HG02798 (cell line): ENCODE results near the gene APP.
"Not testable (repeated sequence)": the region's sequence is repeated elsewhere in the genome, so short reads cannot be mapped to it uniquely, and the experiment has no call there.

Experiments used
- ATAC-seq: cut with Tn5 transposase; IDR thresholded peaks from one replicate; pipeline ENCODE4 v1.9.1; 2021; ENCODE audit warnings: mild to moderate bottlenecking; ENCODE audit not compliant: unreplicated experiment, poor library complexity

The APP gene

GRCh38 chr21:26165331-26165730 lies 5.2 kb downstream of the APP start:
- no peak for ATAC-seq

GRCh38 chr21:26164311-26164710 lies 6.3 kb downstream of the APP start:
- ATAC-seq = no peak

- ATAC-seq = no peak
Observed at GRCh38 chr21:26162081-26162480, 8.5 kb downstream of the APP start.

- ATAC-seq = no peak
Observed at GRCh38 chr21:26159869-26160268, 10.7 kb downstream of the APP start.

GRCh38 chr21:26157801-26158200 lies 12.8 kb downstream of the APP start:
- ATAC-seq = no peak

- no peak for ATAC-seq
Observed at GRCh38 chr21:26154753-26155152, 15.8 kb downstream of the APP start.

GRCh38 chr21:26153758-26154157 lies 16.8 kb downstream of the APP start:
- ATAC-seq = no peak

- no peak for ATAC-seq
Observed at GRCh38 chr21:26148840-26149354, 21.7 kb downstream of the APP start.

- ATAC-seq = no peak
Observed at GRCh38 chr21:26148071-26148839, 22.3 kb downstream of the APP start.

- ATAC-seq = no peak
Observed at GRCh38 chr21:26147535-26147934, 23.0 kb downstream of the APP start.

- ATAC-seq = no peak
Observed at GRCh38 chr21:26146681-26147080, 23.9 kb downstream of the APP start.

GRCh38 chr21:26144031-26144430 lies 26.5 kb downstream of the APP start:
- ATAC-seq = no peak

- ATAC-seq = no peak
Observed at GRCh38 chr21:26142363-26142762, 28.2 kb downstream of the APP start.

- no peak for ATAC-seq
Observed at GRCh38 chr21:26140926-26141325, 29.6 kb downstream of the APP start.

- ATAC-seq = no peak
Observed at GRCh38 chr21:26140164-26140579, 30.4 kb downstream of the APP start.

GRCh38 chr21:26138615-26139257 lies 31.8 kb downstream of the APP start:
- ATAC-seq = no peak

- ATAC-seq = no peak
Observed at GRCh38 chr21:26137379-26138060, 33.0 kb downstream of the APP start.

- peak; percentile 98 for ATAC-seq
Observed at GRCh38 chr21:26136671-26137070, 33.9 kb downstream of the APP start.

- ATAC-seq = no peak
Observed at GRCh38 chr21:26135520-26135919, 35.0 kb downstream of the APP start.

GRCh38 chr21:26131554-26131953 lies 39.0 kb downstream of the APP start:
- no peak for ATAC-seq

- ATAC-seq = not testable (repeated sequence)
Observed at GRCh38 chr21:26131053-26131452, 39.5 kb downstream of the APP start.
